Heart left ventricle (tissue), 16 donors: ENCODE measurements around the gene RAB5A. TPM values are rescaled to one million over a fixed set of nuclear protein-coding genes. Genes with fewer than 3 reads are reported as not detected.

Source experiments
- ATAC-seq, 4 donors: fragments of 200-7000 bp; cut with Tn5 transposase; one replicate each; pipeline ENCODE4 v1.9.1; 2020 to 2022; ENCODE audit warnings: moderate library complexity in 4 of 4, mild to moderate bottlenecking in 3 of 4, moderate number of reproducible peaks in 1 of 4
- DNase-seq, 5 donors: peaks; one replicate each; pipeline ENCODE4 v3.0.0-alpha.2; 2020
- H3K27ac ChIP-seq, 12 donors: fragments of 200-600 bp; sonication (generic) in 4 of 12; one replicate each; pipeline versions ENCODE4 v1.5.0 to v1.8.0; 2016 to 2022; ENCODE audit warnings: mild to moderate bottlenecking in 2 of 12
- H3K27me3 ChIP-seq, 9 donors: fragments of 200-600 bp; sonication (generic) in 2 of 9; one replicate each; pipeline versions ENCODE4 v1.5.1 to v1.8.0; 2016 to 2022; ENCODE audit warnings: mild to moderate bottlenecking in 3 of 9
- H3K36me3 ChIP-seq, 9 donors: fragments of 200-600 bp; sonication (generic) in 2 of 9; one replicate each; pipeline versions ENCODE4 v1.5.0 to v1.8.0; 2018 to 2022; ENCODE audit warnings: mild to moderate bottlenecking in 2 of 9
- H3K4me1 ChIP-seq, 12 donors: fragments of 200-600 bp; sonication (generic) in 4 of 12; one replicate each; pipeline versions ENCODE4 v1.5.0 to v1.8.0; 2016 to 2022; ENCODE audit warnings: mild to moderate bottlenecking in 3 of 12
- H3K4me3 ChIP-seq, 12 donors: fragments of 200-600 bp; sonication (generic) in 4 of 12; one replicate each; pipeline versions ENCODE4 v1.5.0 to v1.8.0; 2017 to 2022; ENCODE audit warnings: mild to moderate bottlenecking in 9 of 12, moderate library complexity in 4 of 12
- H3K9me3 ChIP-seq, 12 donors: fragments of 200-600 bp; sonication (generic) in 4 of 12; one replicate each; pipeline versions ENCODE4 v1.5.0 to v1.8.0; 2016 to 2022; ENCODE audit warnings: mild to moderate bottlenecking in 1 of 12
- CTCF ChIP-seq, 12 donors: fragments of 200-600 bp; sonication (generic) in 4 of 12; IDR thresholded peaks; one replicate each; pipeline versions ENCODE4 v1.5.0 to v1.8.0; 2018 to 2022; ENCODE audit warnings: antibody characterized with exemption in 12 of 12, mild to moderate bottlenecking in 5 of 12
- POLR2A ChIP-seq, 2 donors: fragments of 450-650 bp; IDR thresholded peaks; one replicate each; pipeline ENCODE4 v1.6.1; 2017; ENCODE audit warnings: antibody characterized with exemption in 2 of 2, mild to moderate bottlenecking in 2 of 2, moderate library complexity in 2 of 2
- WGBS, 4 donors: extraction: QIAGEN DNeasy Blood & Tissue Kit in 2 of 4; methylation state at CpG; one replicate each; pipeline versions ENCODE4 v1.1.5 to v1.1.7; 2013 to 2018; 5-methylcytosine and 5-hydroxymethylcytosine counted together
- intact Hi-C, 10 donors: fragments of 100-400 bp; cut with DNase I; formaldehyde crosslinking; loops; one replicate each; pipeline versions ENCODE4 v1.11.1 to v1.14.2; 2022
- polyA plus RNA-seq, 2 donors: library from polyadenylated mRNA; stranded (reverse); fragments of 200-250 nt; gene quantifications; one replicate each; pipeline ENCODE4 v1.2.3, GENCODE V29; 2013
- total RNA-seq, 9 donors: library from RNA; depleted of rRNA in 2 of 9; stranded (reverse); fragments of >200 nt in 2 of 9; fragmentation: NEBNext Ultra II Directional in 3 of 9; extraction: Animal tissue kit (Norgen Biotek cat#: 25700) in 3 of 9; gene quantifications; one replicate each; pipeline versions ENCODE4 v1.1.0 to v1.2.4, GENCODE V29; 2016 to 2023
- donor health status: ischemic (EF 13 %, LVEDD 7.1; RV severe dilation, severe dysfunction).
- donor health status: healthy with polysubstance abuse.
- donor health status: DM: no; HTN: yes; CAD: no.
- donor health status: DM: no; HTN: no; CAD: no.
- donor health status: ischemic (EF 25% LVEDD 6.9; RV normal size, moderate dysfunction).
- donor health status: ischemic (EF 25% LVEDD 5.7; RV mildly dilated, moderate dysfunction).
- donor health status: healthy.
- donor health status: DM: yes; HTN: yes; CAD: no.
- donor health status: ischemic (EF 35%, LVEDD 5.7; RV mildly dilated, moderate dysfunction).
- donor health status: nonischemic (EF 11% LVEDD 7.7; RV severe dilation, severe dysfunction).
- donor health status: DM: yes; HTN: yes; CAD: no.
- donor health status: PGD.
- donor health status: ischemic (EF 29% LVEDD 5.4; RV normal size, mild dysfunction).
- donor health status: nonischemic (EF 23%, LVEDD 6.1; RV moderate dilation, normal function).

RAB5A gene
- total and polyA plus RNA-seq, 11 donors, result 30.3 to 74.0 (median 61.4) TPM

DNA sequence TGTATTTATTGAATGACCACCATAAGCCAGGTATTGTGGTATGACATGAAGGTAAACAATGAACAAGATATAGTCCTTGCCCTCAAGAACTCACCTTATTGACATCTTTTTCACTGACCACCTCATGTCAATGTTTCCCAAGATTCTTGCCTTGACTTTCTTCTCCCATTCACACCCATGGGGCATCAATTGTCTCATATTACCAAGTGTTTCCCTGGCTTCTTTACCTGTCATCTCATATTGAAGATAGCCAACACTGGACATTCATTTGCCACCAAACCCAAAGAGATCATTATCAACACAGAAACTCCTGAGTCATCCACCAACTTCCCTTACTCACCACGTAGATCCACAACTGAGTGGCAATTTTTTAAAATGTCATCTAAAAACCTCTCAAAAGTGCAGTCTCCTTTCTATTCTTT lies 15.1 kb upstream of the RAB5A start:
- WGBS, 4 donors, result 73 to 82% (median 79%) methylated on average over 1 of the region's 1 CpG
- H3K4me3 ChIP-seq, result no peak overlapping the region
- DNase-seq, result no peak
- H3K36me3 ChIP-seq, result no peaks in the 10 kb centered on the region
- no peak for ATAC-seq
- peaks cover 0 to 11% (median 0%) of the 10 kb centered on the region in 9 donors for H3K27me3 ChIP-seq
- H3K4me1 ChIP-seq, result peaks cover 0 to 19% (median 0%) of the 10 kb centered on the region in 12 donors
- no peaks in the 10 kb centered on the region for H3K9me3 ChIP-seq
- H3K27ac ChIP-seq, result peak overlapping the region in 1 of 12 donors; percentile 67
- intact Hi-C loops, result no loop called here
- no peak for TF ChIP-seq CTCF (IDR thresholded peaks at IDR 0.05)
- no peak for TF ChIP-seq POLR2A (IDR thresholded peaks at IDR 0.05)

- H3K4me1 ChIP-seq, result peaks cover 0 to 19% (median 0%) of the 10 kb centered on the region in 12 donors
- no peak overlapping the region for H3K4me3 ChIP-seq
- intact Hi-C loops, result no loop called here
- no peaks in the 10 kb centered on the region for H3K9me3 ChIP-seq
- ATAC-seq (no peak), DNase-seq (no peak)
- 85 to 91% (median 90%) methylated on average over 2 of the region's 2 CpGs for WGBS, 4 donors
- H3K27ac ChIP-seq, result no peak overlapping the region
- H3K36me3 ChIP-seq, result no peaks in the 10 kb centered on the region
- TF ChIP-seq POLR2A (IDR thresholded peaks at IDR 0.05) (no peak), CTCF (IDR thresholded peaks at IDR 0.05) (no peak)
- H3K27me3 ChIP-seq, result peaks cover 0 to 11% (median 0%) of the 10 kb centered on the region in 9 donors
Measured at GRCh38 chr3:19932422-19932821, 14.5 kb upstream of the RAB5A start.

DNA sequence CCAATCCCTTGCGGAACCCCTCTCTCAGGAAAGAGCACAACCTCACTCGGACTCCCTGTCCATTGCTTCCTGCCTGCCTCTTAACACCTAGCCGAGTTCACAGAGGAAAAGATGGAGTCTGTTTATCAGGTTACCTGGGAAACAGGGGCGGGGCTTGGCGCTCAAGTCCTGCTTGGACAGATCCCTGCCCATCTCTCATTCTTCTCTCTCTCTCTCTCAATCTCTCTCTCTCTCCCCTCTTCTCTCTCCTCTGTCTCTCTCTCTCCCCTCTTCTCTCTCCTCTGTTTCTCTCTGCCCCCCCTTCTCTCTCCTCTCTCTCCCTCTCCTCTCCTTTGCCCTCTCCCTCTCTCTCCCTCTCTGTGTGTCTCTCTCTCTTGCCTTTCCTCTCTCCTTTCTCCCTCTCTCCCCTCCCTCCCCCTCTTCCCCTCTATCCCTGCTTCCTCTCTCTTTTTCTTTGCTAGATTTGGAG lies 12.8 kb upstream of the RAB5A start, which contains the start of gene EFHB:
Gene EFHB, minus strand, starts transcription at position 120 of the 469 bp plus-strand sequence. CDS start 199 bp downstream, outside the sequence.
- ATAC-seq, result peak in 1 of 4 donors; percentile 34
- TF ChIP-seq POLR2A (IDR thresholded peaks at IDR 0.05) (no peak), CTCF (IDR thresholded peaks at IDR 0.05) (no peak)
- intact Hi-C loops, result no loop called here
- WGBS, 4 donors, result 28 to 38% (median 33%) methylated on average over 5 of the region's 5 CpGs
- H3K27me3 ChIP-seq, result peaks cover 0 to 11% (median 0%) of the 10 kb centered on the region in 9 donors
- H3K36me3 ChIP-seq, result no peaks in the 10 kb centered on the region
- H3K4me3 ChIP-seq, result no peak within 1 kb of the TSS
- H3K27ac ChIP-seq, result no peak within 1 kb of the TSS
- peak in 1 of 5 donors; percentile 37 for DNase-seq
- peaks cover 0 to 19% (median 0%) of the 10 kb centered on the region in 12 donors for H3K4me1 ChIP-seq
- H3K9me3 ChIP-seq, result no peaks in the 10 kb centered on the region

DNA sequence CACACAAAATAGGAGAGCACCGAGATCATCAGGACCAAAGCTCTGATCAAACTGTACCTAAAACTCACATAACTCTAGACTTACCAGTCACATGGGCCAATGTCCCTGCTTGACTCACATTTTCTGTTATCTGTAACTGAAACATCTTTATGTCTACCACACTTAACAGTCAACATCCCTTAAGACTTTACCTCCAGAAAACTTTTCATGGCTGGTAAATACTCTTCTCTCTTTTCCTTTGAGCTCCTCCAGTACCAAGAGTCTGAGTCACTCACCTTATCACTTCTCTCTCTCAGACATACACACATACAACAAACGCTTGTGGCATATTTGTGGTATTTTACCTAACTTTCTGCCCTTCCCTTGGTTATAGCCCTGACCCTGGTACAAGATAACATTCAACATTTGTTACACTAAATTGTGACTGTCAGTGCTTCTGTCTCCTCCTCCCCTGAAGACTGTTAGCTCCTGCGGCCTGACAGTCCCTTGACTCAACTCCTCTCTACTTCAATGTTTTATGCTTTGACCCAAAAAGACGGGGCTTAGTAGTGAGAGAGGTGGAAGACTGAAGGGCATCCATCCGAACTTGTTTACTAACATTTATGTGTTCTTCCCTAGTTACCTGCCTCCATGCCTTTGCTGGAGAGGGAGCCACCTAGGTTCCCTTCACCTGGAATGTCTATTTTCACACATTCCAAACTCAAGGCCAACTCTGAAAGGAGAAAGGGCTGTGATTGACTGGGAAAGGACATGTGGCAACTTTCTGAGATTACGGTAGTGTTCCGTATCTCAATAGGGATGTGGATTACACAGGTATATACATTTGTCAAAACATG lies 9.2 kb upstream of the RAB5A start:
- ATAC-seq (no peak), DNase-seq (no peak)
- H3K36me3 ChIP-seq, result no peaks in the 10 kb centered on the region
- H3K4me1 ChIP-seq, result peaks cover 0 to 1% (median 0%) of the 10 kb centered on the region in 12 donors
- 70 to 79% (median 71%) methylated on average over 7 of the region's 7 CpGs for WGBS, 4 donors
- TF ChIP-seq CTCF (IDR thresholded peaks at IDR 0.05) (no peak), POLR2A (IDR thresholded peaks at IDR 0.05) (no peak)
- no peak overlapping the region for H3K27ac ChIP-seq
- no peak overlapping the region for H3K4me3 ChIP-seq
- peaks cover 0 to 11% (median 0%) of the 10 kb centered on the region in 9 donors for H3K27me3 ChIP-seq
- intact Hi-C loops, result no loop called here
- H3K9me3 ChIP-seq, result no peaks in the 10 kb centered on the region
